GM12864 (cell line): ENCODE measurements around the gene HEG1.

Experiments
- DNase-seq: peaks from one replicate; pipeline ENCODE4 v3.0.0-alpha.2; 2011; ENCODE audit warnings: low read depth
- H3K4me3 ChIP-seq: 2 replicates; pipeline ENCODE4 v1.5.1; 2011; ENCODE audit warnings: mild to moderate bottlenecking, low read depth, low read length, control low read depth
- CTCF ChIP-seq: IDR thresholded peaks from 2 replicates; pipeline ENCODE4 v1.5.1; 2011; ENCODE audit warnings: low read depth, mild to moderate bottlenecking, moderate library complexity, low read length, control low read depth, inconsistent platforms; ENCODE audit errors: missing control alignments

The HEG1 gene

GRCh38 chr3:124950026-124950425 lies 105.8 kb downstream of the HEG1 start:
- TF ChIP-seq CTCF: no peak
- no peak overlapping the region for H3K4me3 ChIP-seq
- DNase-seq: no peak

- H3K4me3 ChIP-seq: no peak overlapping the region
- no peak for DNase-seq
- TF ChIP-seq CTCF: no peak
Measured at GRCh38 chr3:124942613-124943012, 113.2 kb downstream of the HEG1 start.

- no peak for DNase-seq
- TF ChIP-seq CTCF: no peak
- H3K4me3 ChIP-seq: no peak overlapping the region
Measured at GRCh38 chr3:124941771-124942170, 114.0 kb downstream of the HEG1 start.

- TF ChIP-seq CTCF: no peak
- no peak overlapping the region for H3K4me3 ChIP-seq
- no peak for DNase-seq
Measured at GRCh38 chr3:124939661-124940060, 116.1 kb downstream of the HEG1 start.

- TF ChIP-seq CTCF: no peak
- no peak for DNase-seq
- no peak overlapping the region for H3K4me3 ChIP-seq
Measured at GRCh38 chr3:124938896-124939295, 116.9 kb downstream of the HEG1 start.

GRCh38 chr3:124937049-124937448 lies 118.7 kb downstream of the HEG1 start:
- H3K4me3 ChIP-seq: no peak overlapping the region
- DNase-seq: no peak
- no peak for TF ChIP-seq CTCF

GRCh38 chr3:124935794-124936542 lies 119.8 kb downstream of the HEG1 start:
- no peak for TF ChIP-seq CTCF
- DNase-seq: no peak
- no peak overlapping the region for H3K4me3 ChIP-seq
